ENCODE results near the gene KIZ.

The KIZ gene

DNA sequence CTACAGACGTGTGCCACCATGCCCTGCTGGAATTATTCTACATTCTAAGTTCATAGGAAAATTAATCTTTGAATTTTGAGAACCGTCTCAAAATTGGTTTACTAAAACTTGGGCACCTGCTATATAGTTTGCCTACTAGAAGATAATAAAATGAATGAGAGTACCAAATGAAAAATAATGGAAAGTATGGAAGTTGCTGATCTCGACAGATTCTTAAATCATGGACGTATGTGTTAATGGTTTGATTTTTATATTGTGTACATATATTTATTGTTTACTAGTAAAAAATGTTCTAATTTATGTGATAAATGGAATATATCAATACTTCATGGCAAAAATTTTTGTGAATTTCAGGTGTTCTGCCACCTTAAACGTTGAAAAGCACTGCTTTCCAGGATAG lies 60.0 kb downstream of the KIZ start:
- TF ChIP-seq, protein P1, sequence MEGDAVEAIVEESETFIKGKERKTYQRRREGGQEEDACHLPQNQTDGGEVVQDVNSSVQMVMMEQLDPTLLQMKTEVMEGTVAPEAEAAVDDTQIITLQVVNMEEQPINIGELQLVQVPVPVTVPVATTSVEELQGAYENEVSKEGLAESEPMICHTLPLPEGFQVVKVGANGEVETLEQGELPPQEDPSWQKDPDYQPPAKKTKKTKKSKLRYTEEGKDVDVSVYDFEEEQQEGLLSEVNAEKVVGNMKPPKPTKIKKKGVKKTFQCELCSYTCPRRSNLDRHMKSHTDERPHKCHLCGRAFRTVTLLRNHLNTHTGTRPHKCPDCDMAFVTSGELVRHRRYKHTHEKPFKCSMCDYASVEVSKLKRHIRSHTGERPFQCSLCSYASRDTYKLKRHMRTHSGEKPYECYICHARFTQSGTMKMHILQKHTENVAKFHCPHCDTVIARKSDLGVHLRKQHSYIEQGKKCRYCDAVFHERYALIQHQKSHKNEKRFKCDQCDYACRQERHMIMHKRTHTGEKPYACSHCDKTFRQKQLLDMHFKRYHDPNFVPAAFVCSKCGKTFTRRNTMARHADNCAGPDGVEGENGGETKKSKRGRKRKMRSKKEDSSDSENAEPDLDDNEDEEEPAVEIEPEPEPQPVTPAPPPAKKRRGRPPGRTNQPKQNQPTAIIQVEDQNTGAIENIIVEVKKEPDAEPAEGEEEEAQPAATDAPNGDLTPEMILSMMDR (IDR thresholded peaks at IDR 0.05): no peak
- peak overlapping the region; percentile 9 to 78 for H3K27ac ChIP-seq
- H3K27me3 ChIP-seq: no peaks in the 10 kb centered on the region
- intact Hi-C loops (cut with DNase I; ENCODE audit: low total_unique reads): no loop called here
- H3K4me1 ChIP-seq: peaks cover 0 to 33% (median 16%) of the 10 kb centered on the region in 4 donors
- no peak for DNase-seq
- H3K4me3 ChIP-seq: no peak overlapping the region
- no peaks in the 10 kb centered on the region for H3K36me3 ChIP-seq
- H3K9me3 ChIP-seq: no peaks in the 10 kb centered on the region

DNA sequence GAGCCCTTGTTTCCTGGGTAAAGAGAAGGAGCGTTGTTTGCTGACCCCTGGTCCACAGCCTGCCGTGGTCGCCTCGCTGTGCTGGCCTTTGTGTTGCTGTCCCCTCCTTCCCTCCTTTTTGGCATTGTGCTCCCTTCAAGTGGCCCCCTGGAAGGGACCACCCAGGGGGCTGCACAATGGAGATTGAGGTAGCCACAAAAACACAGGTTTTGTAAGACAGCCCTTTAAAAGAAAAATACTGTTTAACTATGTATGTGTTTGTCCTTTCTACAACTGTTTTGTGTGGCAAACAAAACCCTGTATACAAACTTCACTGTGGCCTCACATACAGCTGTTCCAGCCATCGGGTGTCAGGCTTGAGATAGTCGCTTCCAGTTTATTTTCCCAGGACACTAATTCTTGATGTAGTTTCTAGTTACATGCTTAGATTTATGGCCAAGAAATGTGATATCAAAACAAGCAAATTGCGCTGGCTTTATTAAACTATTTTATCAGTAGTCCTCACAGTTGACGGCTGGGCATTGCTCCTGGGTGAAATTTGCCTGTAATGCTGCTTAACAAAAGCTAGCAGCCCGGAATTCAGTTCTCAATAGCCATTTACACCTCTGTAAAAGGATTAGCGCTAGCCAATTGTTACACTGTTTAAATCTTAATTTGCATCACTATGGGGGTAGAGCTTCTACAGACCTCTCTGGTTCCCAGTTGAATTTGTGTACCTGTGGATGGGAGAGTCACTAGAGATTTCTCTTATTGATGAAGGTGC lies 64.1 kb downstream of the KIZ start:
- H3K36me3 ChIP-seq: no peaks in the 10 kb centered on the region
- peaks cover 0 to under 1% (median 0%) of the 10 kb centered on the region in 4 donors for H3K4me1 ChIP-seq
- DNase-seq: no peak
- TF ChIP-seq, protein P1 (IDR thresholded peaks at IDR 0.05): no peak
- no peaks in the 10 kb centered on the region for H3K27me3 ChIP-seq
- H3K4me3 ChIP-seq: no peak overlapping the region
- H3K27ac ChIP-seq: no peak overlapping the region
- H3K9me3 ChIP-seq: no peaks in the 10 kb centered on the region
- intact Hi-C loops (cut with DNase I; ENCODE audit: low total_unique reads): no loop called here

DNA sequence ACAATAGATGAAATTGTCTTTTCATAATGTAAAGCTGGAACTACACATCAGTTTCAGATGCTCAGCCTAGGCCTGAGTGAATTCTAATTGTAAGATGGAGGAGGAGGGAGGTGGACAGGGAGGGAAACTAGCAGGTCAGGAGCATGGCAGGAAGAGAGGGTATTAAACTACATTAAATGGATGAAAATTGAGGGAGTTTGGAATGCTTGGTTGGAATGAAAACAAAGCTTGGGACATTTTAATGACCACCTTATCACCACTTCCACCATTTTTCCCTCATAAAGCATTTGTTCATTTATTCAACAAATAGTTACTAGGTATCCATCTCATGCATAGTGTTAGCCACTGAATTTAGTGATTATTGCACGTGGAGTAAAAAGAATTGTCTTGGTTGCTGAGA lies 65.0 kb downstream of the KIZ start:
- Histone ChIP-seq H3K27me3 (no peaks in the 10 kb centered on the region), H3K9me3 (no peaks in the 10 kb centered on the region), H3K36me3 (no peaks in the 10 kb centered on the region), H3K4me1 (no peaks in the 10 kb centered on the region), H3K4me3 (no peak overlapping the region), H3K27ac (no peak overlapping the region)
- intact Hi-C loops (cut with DNase I; ENCODE audit: low total_unique reads): no loop called here
- DNase-seq: no peak
- TF ChIP-seq, protein P1 (IDR thresholded peaks at IDR 0.05): no peak

DNA sequence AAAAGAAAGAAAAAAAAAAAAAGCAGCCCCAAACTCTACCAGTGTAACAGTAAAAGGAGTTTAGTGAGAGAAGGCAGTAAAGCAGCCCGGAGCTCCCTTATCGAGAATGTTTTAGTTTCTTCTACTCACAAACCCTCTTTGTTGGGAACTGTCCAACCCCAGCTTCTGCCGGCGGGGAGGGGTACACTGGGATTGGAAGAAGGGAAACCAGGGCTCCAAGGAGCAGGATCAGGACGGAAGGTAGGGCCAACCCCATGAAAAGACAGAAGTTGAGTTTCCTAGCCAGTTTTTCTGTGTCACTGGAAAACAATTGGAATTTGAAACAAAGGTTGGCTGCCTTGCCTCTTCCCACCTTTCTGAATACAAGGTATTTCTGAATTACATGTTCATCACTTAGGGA lies 66.0 kb downstream of the KIZ start:
- Histone ChIP-seq H3K36me3 (no peaks in the 10 kb centered on the region), H3K4me1 (no peaks in the 10 kb centered on the region), H3K27me3 (no peaks in the 10 kb centered on the region), H3K4me3 (no peak overlapping the region), H3K27ac (no peak overlapping the region), H3K9me3 (no peaks in the 10 kb centered on the region)
- intact Hi-C loops (cut with DNase I; ENCODE audit: low total_unique reads): no loop called here
- no peak for DNase-seq
- TF ChIP-seq, protein P1 (IDR thresholded peaks at IDR 0.05): no peak

DNA sequence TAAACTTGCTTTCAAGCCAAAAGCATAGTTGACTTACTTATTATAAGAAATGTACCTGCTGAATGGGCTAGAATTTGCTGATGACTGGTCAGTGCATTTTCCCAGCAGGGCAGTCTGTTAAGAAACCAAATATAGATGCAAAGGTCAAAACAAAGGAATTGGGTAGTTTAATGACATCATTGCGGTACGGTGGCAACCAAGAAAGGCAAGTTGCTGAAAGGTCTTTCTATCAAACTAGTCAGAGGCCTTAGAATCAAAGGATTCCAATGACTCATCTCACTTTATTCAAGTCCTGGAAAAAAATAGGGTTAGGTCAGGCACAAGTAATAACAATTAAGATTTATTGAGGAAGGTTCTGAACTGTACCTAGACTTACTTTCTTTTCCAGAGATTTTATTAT lies 76.4 kb downstream of the KIZ start:
- Histone ChIP-seq H3K4me3 (no peak overlapping the region), H3K9me3 (no peaks in the 10 kb centered on the region), H3K36me3 (peaks cover 0 to 11% (median 7%) of the 10 kb centered on the region in 3 donors), H3K27me3 (no peaks in the 10 kb centered on the region), H3K4me1 (no peaks in the 10 kb centered on the region), H3K27ac (no peak overlapping the region)
- TF ChIP-seq, protein P1 (IDR thresholded peaks at IDR 0.05): no peak
- DNase-seq: no peak
- intact Hi-C loops (cut with DNase I; ENCODE audit: low total_unique reads): no loop called here

Measured in tibial artery (tissue), 4 donors.